GM23338 (cell line): ENCODE data around the gene FANCL. TPM values are rescaled to one million over a fixed set of nuclear protein-coding genes. Genes with fewer than 3 reads are reported as not detected.

Source experiments
- ATAC-seq: fragments of 200-7000 bp; cut with Tn5 transposase; 3 replicates; pipeline ENCODE4 v1.9.1; 2020
- DNase-seq: peaks from one replicate; pipeline ENCODE4 v3.0.0-alpha.2; 2015; ENCODE audit warnings: low spot score
- H2AFZ ChIP-seq: fragments of 200-600 bp; sonication (generic); 2 replicates; pipeline ENCODE4 v1.8.0; 2016; ENCODE audit warnings: antibody characterized with exemption, mild to moderate bottlenecking, moderate library complexity
- H3F3A ChIP-seq: fragments of 200-600 bp; sonication (generic); replicated peaks from 2 replicates; pipeline ENCODE4 v1.8.0; 2017; ENCODE audit warnings: antibody characterized with exemption, mixed run types, low read depth
- H3K27ac ChIP-seq: fragments of 200-600 bp; sonication (generic); 2 replicates; pipeline ENCODE4 v1.6.1; 2016; ENCODE audit warnings: low read depth
- H3K27me3 ChIP-seq: fragments of 200-600 bp; sonication (generic); 2 replicates; pipeline ENCODE4 v1.8.0; 2016; ENCODE audit warnings: mild to moderate bottlenecking, mixed run types, moderate library complexity; ENCODE audit not compliant: insufficient read depth
- H3K36me3 ChIP-seq: fragments of 200-600 bp; sonication (generic); 2 replicates; pipeline ENCODE4 v1.8.0; 2016; ENCODE audit warnings: mild to moderate bottlenecking; ENCODE audit not compliant: insufficient read depth
- H3K4me1 ChIP-seq: fragments of 200-600 bp; sonication (generic); 2 replicates; pipeline ENCODE4 v1.8.0; 2016; ENCODE audit warnings: mild to moderate bottlenecking, moderate library complexity; ENCODE audit not compliant: insufficient read depth
- H3K4me2 ChIP-seq: fragments of 200-600 bp; sonication (generic); 2 replicates; pipeline ENCODE4 v1.7.1; 2017; ENCODE audit warnings: mixed run types
- H3K4me3 ChIP-seq: fragments of 200-600 bp; sonication (generic); 2 replicates; pipeline ENCODE4 v1.6.1; 2016; ENCODE audit warnings: mixed run types
- H3K79me2 ChIP-seq: fragments of 200-600 bp; sonication (generic); replicated peaks from 2 replicates; pipeline ENCODE4 v1.8.0; 2017; ENCODE audit warnings: mild to moderate bottlenecking; ENCODE audit not compliant: insufficient read depth
- H3K9me2 ChIP-seq: fragments of 200-600 bp; sonication (generic); 2 replicates; pipeline ENCODE4 v1.8.0; 2017; ENCODE audit not compliant: insufficient read depth
- H4K20me1 ChIP-seq: fragments of 200-600 bp; sonication (generic); replicated peaks from 2 replicates; pipeline ENCODE4 v1.8.0; 2017; ENCODE audit warnings: mild to moderate bottlenecking; ENCODE audit not compliant: insufficient read depth
- H3K27ac Mint-ChIP-seq: 2 replicates; pipeline ENCODE4 v1.8.0; 2020; ENCODE audit warnings: inconsistent platforms, mild to moderate bottlenecking, moderate library complexity, mixed read lengths
- H3K27me3 Mint-ChIP-seq: 3 replicates; pipeline ENCODE4 v1.8.0; 2022; ENCODE audit warnings: low read depth, mild to moderate bottlenecking, moderate library complexity, mixed read lengths, inconsistent platforms; ENCODE audit not compliant: insufficient read depth, poor library complexity
- H3K36me3 Mint-ChIP-seq: 3 replicates; pipeline ENCODE4 v1.8.0; 2021; ENCODE audit warnings: low read depth, mild to moderate bottlenecking, inconsistent platforms, moderate library complexity, mixed read lengths
- H3K4me1 Mint-ChIP-seq: 3 replicates; pipeline ENCODE4 v1.8.0; 2020; ENCODE audit warnings: mild to moderate bottlenecking, inconsistent platforms, mixed read lengths
- H3K4me3 Mint-ChIP-seq: 3 replicates; pipeline ENCODE4 v1.8.0; 2021; ENCODE audit warnings: moderate library complexity, mild to moderate bottlenecking, inconsistent platforms, mixed read lengths
- H3K9me3 Mint-ChIP-seq: 3 replicates; pipeline ENCODE4 v1.8.0; 2020; ENCODE audit warnings: moderate library complexity, mild to moderate bottlenecking, inconsistent platforms, mixed read lengths
- CREB1 ChIP-seq: fragments of 250-450 bp; sonication (Bioruptor Pico); IDR thresholded peaks from 2 replicates; pipeline ENCODE4 v1.5.0; 2020; ENCODE audit warnings: low read depth, mild to moderate bottlenecking, moderate library complexity
- CTCF ChIP-seq, 2 experiments: fragments of 200-600 bp in 1 of 2; sonication (generic) in 1 of 2; conservative IDR thresholded peaks; 2 replicates each; pipeline versions ENCODE4 v1.5.1 to v1.6.1; 2016 to 2017; ENCODE audit warnings: antibody characterized with exemption in 2 of 2, low read depth in 2 of 2, mild to moderate bottlenecking in 2 of 2, moderate library complexity in 1 of 2
- ETS1 ChIP-seq: IDR thresholded peaks from 2 replicates; pipeline ENCODE4 v1.6.1; 2016; ENCODE audit warnings: antibody characterized with exemption
- EZH2 ChIP-seq: fragments of 200-600 bp; sonication (generic); IDR thresholded peaks from one replicate; pipeline ENCODE4 v1.8.0; 2017; ENCODE audit warnings: antibody characterized with exemption, mild to moderate bottlenecking, low read depth; ENCODE audit not compliant: unreplicated experiment
- EZH2phosphoT487 ChIP-seq: fragments of 200-600 bp; sonication (generic); IDR thresholded peaks from one replicate; pipeline ENCODE4 v1.8.1; 2018; ENCODE audit warnings: antibody characterized with exemption; ENCODE audit not compliant: unreplicated experiment
- JUNB ChIP-seq: IDR thresholded peaks from one replicate; pipeline ENCODE4 v1.6.1; 2016; ENCODE audit warnings: antibody characterized with exemption; ENCODE audit not compliant: unreplicated experiment
- NANOG ChIP-seq: IDR thresholded peaks from 2 replicates; pipeline ENCODE4 v1.6.1; 2016; ENCODE audit warnings: antibody characterized with exemption, borderline replicate concordance
- POLR2AphosphoS5 ChIP-seq: IDR thresholded peaks from 2 replicates; pipeline ENCODE4 v1.6.1; 2016; ENCODE audit warnings: antibody characterized with exemption, low read depth
- REST ChIP-seq: IDR thresholded peaks from one replicate; pipeline ENCODE4 v1.6.1; 2018; ENCODE audit warnings: antibody characterized with exemption; ENCODE audit not compliant: unreplicated experiment
- STAT1 ChIP-seq: IDR thresholded peaks from one replicate; pipeline ENCODE4 v1.6.1; 2016; ENCODE audit warnings: antibody characterized with exemption; ENCODE audit not compliant: unreplicated experiment
- ZNF114 ChIP-seq: fragments of 250-450 bp; sonication (Bioruptor Pico); IDR thresholded peaks from 2 replicates; pipeline ENCODE4 v1.5.0; 2020; ENCODE audit warnings: mild to moderate bottlenecking, moderate library complexity
- ZNF331 ChIP-seq: fragments of 250-450 bp; sonication (Bioruptor Pico); IDR thresholded peaks from 2 replicates; pipeline ENCODE4 v1.5.0; 2020; ENCODE audit warnings: low read depth, mild to moderate bottlenecking, moderate library complexity
- ZNF462 ChIP-seq: fragments of 250-450 bp; sonication (Bioruptor Pico); IDR thresholded peaks from 2 replicates; pipeline ENCODE4 v1.5.0; 2020; ENCODE audit warnings: mild to moderate bottlenecking, moderate library complexity
- polyA plus RNA-seq: library from polyadenylated mRNA; unstranded; fragments of >200 nt; fragmentation: Nextera tagmentation; extraction: Ambion mirVana; gene quantifications from 2 replicates; pipeline ENCODE4 v1.2.1, GENCODE V29; 2016
- total RNA-seq: library from RNA; depleted of rRNA; stranded (reverse); fragments of >200 nt; shearing (Covaris generic); gene quantifications from 2 replicates; pipeline ENCODE4 v1.2.3, GENCODE V29; 2014

Gene FANCL
- total and polyA plus RNA-seq, 2 experiments from 2014 or later: 90.4 to 97.8 TPM

DNA sequence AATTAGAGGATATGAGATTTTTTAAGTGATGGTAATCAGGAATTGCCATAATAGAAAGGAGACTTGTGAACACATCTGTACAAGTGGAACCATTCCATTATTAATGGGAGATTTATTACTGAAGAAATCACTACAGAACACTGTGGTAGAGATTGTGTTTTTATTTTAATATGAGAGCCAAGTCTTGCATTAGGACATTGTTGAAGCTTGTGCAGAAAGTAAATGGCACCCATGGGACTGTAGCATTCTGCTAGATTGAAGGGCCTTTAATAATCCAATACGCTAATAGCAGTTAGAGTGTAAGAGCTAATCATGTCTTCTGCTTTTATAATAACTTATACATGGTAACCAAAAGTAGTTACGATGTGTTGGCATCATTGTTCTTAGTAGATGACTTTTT lies 110.9 kb downstream of the FANCL start:
- H3K27ac ChIP-seq: no peak overlapping the region
- Mint-ChIP-seq H3K4me3 (no peak overlapping the region), H3K27me3 (peaks cover 1% of the 10 kb centered on the region), H3K4me1 (no peaks in the 10 kb centered on the region), H3K36me3 (0 out of 3 replicates have a peak, but pooled peaks cover 3% of the 10 kb centered on the region), H3K27ac (no peak overlapping the region), H3K9me3 (no peaks in the 10 kb centered on the region)
- H3K27me3 ChIP-seq: no peaks in the 10 kb centered on the region
- H3K36me3 ChIP-seq: no peaks in the 10 kb centered on the region; the same call in 1 of the 2 replicates
- H3K4me3 ChIP-seq: no peak overlapping the region
- TF ChIP-seq NANOG (no peak), STAT1 (no peak), ZNF331 (CRISPR knock-in tag) (no peak), ZNF114 (CRISPR knock-in tag) (no peak), EZH2phosphoT487 (no peak), ETS1 (no peak), JUNB (no peak), ZNF462 (no peak), EZH2 (no peak), CTCF (conservative IDR thresholded peaks at IDR 0.05; ENCODE audit: low read depth in 2 of 2) (no peak), REST (no peak), CREB1 (CRISPR knock-in tag) (no peak), POLR2AphosphoS5 (no peak)
- ATAC-seq: no peak
- H3K4me1 ChIP-seq: no peaks in the 10 kb centered on the region
- no peak for DNase-seq
- H4K20me1 ChIP-seq: no peaks in the 10 kb centered on the region
- H3K9me2 ChIP-seq: no peaks in the 10 kb centered on the region
- no peak overlapping the region for H3K4me2 ChIP-seq
- H3F3A ChIP-seq: no peaks in the 10 kb centered on the region
- no peak overlapping the region for H2AFZ ChIP-seq
- H3K79me2 ChIP-seq: no peaks in the 10 kb centered on the region
